GM19099 (cell line): ENCODE data around the gene DCAKD.

ENCODE experiments used
- POLR2A ChIP-seq: IDR thresholded peaks from 3 replicates; pipeline ENCODE4 v1.6.1; 2011; ENCODE audit warnings: low read depth; ENCODE audit not compliant: insufficient read length; ENCODE audit errors: extremely low read depth

The DCAKD gene

GRCh38 chr17:45051060-45051719 lies at the start of gene DCAKD:
DCAKD (minus strand) TSS chr17:45051632; CDS start chr17:45034885, 16,747 bp downstream.
- TF ChIP-seq POLR2A: peak; percentile 85

- no peak for TF ChIP-seq POLR2A
Observed at GRCh38 chr17:45098869-45099616, 47.6 kb upstream of the DCAKD start.

- TF ChIP-seq POLR2A: no peak
Observed at GRCh38 chr17:45098081-45098868, 46.8 kb upstream of the DCAKD start.

GRCh38 chr17:45096926-45097325 lies 45.5 kb upstream of the DCAKD start:
- TF ChIP-seq POLR2A: no peak

- TF ChIP-seq POLR2A: no peak
Observed at GRCh38 chr17:45096141-45096540, 44.7 kb upstream of the DCAKD start.

GRCh38 chr17:45093444-45094110 lies 42.1 kb upstream of the DCAKD start:
- TF ChIP-seq POLR2A: no peak

GRCh38 chr17:45092911-45093430 lies 41.5 kb upstream of the DCAKD start:
- TF ChIP-seq POLR2A: no peak

DNA sequence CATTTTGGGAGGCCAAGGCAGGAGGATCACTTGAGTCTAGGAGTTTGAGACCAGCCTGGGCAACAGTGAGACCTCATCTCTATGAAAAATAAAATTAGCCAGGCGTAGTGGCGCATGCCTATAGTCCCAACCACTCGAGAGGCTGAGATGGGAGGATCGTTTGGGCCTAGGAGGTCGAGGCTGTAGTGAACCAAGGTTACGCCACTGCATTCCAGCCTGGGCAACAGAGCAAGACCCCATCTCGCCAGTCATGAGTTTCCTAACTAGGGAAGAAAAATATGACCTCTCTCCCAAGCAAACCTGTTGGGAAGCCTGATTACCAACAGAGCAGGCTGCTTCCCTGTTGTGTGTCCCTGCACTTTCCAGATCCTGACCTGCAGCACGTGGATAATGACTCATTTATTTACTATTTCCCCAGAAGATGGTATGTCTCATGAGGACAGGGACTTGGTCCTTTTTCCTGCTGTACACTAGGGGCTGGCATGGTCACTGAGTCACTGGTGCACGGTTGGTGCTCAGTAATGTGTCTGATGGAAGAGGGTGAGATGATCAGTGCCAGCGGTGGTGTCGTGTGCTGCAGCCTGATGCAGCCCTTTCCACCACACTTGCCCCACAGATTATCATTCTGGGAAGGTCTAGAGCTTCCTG lies 40.5 kb upstream of the DCAKD start:
- TF ChIP-seq POLR2A: no peak

DNA sequence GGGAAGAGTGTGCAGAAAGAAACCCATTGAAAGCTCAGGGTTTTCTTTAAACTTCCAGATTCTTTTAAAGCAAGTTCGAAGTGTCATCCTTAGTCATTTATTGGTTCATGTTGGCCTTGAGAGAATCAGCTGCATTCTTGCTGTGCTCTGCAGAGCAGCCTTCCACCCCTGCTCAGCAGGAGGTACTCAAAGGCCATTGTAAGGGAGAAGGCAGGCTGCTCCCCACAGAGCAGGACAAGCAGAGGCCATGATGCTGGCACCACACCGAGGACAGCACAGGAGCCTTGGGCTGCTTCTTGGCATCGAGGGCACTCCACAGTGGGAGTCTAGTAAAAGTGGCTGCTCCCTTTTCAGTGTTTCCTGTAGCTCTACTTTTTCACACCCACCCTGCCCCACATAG lies 39.3 kb upstream of the DCAKD start:
- no peak for TF ChIP-seq POLR2A

DNA sequence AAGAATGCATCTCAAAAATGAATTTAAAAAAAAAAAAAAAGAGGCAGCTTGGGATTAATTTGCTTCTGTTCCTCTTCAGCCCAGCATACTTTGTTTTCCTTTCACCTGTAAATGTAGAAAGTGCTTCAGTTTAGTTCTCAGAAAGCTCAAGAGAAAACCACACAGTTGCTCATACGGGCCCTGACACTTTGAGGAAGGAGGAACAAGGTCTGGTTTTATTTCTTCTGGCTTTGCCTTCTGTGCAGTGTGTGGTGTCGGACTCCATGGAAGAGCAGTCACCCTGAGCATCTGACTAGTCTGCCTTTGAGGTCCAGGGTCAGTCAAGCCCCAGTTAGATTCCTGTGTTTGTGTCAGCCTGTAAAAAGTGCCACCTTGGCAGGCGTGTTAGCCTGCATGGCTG lies 37.3 kb upstream of the DCAKD start:
- TF ChIP-seq POLR2A: no peak

GRCh38 chr17:45087978-45088377 lies 36.5 kb upstream of the DCAKD start:
- TF ChIP-seq POLR2A: no peak

DNA sequence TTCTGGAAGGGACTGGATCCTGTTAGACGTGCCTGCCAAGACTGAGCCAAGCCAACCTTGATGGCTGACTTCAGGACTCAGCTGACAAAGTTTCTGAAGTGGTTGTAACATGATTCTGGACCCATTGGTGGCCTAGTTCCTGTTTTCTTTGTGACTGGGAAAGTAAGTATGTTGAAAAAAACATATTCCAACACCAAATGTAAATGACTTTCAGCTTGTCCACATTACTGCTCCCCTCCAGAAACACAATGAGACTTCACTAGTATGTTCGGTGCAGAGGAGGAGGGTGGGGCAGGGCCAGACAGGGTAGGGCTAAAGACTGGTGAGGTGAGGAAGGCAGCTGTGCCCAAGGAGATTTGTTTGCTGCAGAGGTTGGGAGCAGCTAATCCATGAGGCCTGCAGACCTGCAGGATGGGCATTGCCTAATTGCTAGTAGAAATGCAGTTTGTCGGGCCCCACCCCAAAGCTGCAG lies 36.1 kb upstream of the DCAKD start:
- TF ChIP-seq POLR2A: no peak

DNA sequence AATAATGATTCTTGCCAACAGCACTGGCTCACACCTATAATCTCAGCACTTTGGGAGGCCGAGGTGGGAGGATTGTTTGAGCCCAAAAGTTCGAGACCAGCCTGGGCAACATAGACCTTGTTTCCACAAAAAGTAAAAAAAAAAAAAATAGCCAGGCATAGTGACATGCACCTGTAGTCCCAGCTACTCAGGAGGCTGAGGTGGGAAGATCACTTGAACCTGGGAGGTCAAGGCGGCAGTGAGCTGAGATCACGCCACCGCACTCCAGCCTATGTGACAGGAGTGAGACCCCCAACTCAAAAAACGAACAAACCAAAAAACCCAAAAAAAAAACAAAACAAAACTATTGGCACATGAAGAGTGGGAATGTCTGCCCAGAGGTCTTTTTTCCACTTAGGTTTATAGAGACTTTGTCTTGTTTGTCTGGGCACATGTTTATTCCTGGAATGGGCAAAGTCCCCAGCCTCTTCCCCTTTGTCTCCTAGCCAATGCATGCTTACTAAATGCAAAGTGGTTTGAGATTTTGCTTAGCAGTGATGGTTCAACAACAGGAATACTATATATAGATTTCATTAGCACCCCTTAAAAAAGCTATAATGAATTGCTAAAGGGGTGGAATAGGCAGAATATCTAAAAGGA lies 35.6 kb upstream of the DCAKD start:
- no peak for TF ChIP-seq POLR2A

DNA sequence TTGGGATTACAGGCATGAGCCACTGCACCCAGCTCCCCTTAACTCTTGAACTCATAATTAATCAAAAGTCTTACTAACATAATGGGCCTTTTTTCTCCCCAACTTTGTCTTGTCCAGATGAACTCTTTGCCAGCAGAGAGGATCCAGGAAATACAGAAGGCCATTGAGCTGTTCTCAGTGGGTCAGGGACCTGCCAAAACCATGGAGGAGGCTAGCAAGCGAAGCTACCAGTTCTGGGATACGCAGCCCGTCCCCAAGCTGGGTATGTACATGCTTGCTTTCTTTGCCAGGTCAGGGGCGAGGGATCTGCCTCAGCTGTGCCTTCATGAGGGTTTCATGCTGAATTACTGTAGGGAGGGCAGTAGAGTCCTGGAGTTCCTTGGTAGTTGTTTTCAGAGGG lies 35.0 kb upstream of the DCAKD start:
- TF ChIP-seq POLR2A: no peak
